ENCODE measurements around the gene SPX.

SPX gene

DNA sequence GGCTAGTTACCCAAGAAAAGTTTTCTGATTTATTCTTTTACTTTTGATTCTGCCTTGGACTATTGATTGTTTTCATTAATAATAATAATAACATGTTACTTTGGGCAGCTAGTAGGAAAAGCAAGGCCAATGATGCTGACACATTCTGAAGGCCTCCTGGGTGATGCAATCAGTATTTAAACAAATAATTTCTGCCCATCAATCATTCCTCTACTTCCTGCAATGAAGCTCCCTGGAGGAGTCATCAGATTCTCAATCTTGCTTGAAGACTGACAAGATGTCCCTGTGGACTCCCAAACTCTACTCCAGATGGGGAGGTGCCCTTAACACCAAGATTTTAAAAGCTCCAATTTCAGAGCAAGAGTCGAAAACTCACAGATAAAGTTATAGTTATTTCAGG is at the start of gene SPX:
Gene SPX (plus strand): TSS at position 244 of the 400 bp plus-strand sequence. CDS start 177 bp downstream, outside the sequence.
- DNase-seq = no peak

- DNase-seq = peak; percentile 40
These were observed 49.1 kb upstream of the SPX start for GRCh38 chr12:21476949-21477348.

DNA sequence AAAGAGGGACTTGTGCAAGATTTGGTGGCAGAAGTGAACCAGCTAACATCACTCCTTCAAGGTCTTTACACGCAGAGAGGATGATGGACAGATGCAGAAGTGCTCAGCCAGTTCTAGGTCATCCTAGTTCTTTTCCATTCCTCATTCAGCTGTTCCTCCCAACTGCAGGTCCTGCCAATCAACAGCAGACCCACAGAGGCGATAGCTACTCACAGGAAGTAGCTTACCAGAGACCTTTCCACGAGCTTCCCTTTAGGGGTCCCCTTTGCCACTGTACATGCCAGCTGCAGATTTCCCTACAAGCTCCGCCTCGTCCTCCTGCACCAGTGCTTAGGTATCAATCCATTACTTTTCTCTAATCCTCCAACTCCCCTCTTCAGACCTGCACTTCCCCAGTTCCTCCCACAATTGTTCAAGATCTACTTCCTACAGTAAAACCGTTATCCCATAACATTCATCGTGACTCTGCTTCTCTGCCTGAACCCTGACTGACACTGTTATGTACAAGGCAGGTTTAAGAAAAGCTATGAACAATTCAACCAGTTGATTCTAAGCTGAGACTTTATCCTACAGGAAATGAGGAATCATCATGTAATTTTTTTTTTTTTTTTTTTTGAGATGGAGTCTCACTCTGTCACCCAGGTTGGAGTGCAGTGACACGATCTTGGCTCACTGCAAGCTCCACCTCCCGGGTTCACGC is 47.2 kb upstream of the SPX start:
- DNase-seq = no peak

DNA sequence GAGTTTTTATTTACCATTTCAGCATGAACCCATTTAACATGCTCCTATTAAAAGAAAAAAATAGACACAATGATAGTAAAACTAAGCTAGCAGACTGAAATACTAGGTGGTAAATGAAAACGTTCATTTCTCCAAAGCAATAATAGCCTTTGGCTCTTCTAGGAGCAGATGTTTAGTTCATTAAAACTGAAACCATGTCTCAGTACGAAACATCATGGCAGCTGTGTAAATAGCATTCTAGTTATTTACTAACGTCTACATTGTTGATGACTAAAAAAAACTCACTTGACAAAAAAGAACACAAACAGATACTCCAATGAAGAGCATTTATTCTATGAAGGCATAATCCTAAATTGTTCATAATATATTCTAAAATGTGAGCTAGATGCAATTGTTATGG is 42.6 kb upstream of the SPX start:
- DNase-seq = no peak

GRCh38 chr12:21485998-21486397 is 40.1 kb upstream of the SPX start:
- DNase-seq = no peak

- no peak for DNase-seq
These were observed 26.3 kb upstream of the SPX start for GRCh38 chr12:21499765-21500164.

- DNase-seq = peak; percentile 9
These were observed 25.3 kb upstream of the SPX start for GRCh38 chr12:21500786-21501257.

- peak; percentile 98 for DNase-seq
These were observed 24.6 kb upstream of the SPX start, which contains the start of the genes GOLT1B and RECQL for GRCh38 chr12:21501258-21502163. Gene GOLT1B, plus strand, starts transcription at chr12:21501789. Its CDS starts 135 bp downstream, at chr12:21501924. Gene RECQL, minus strand, starts transcription at chr12:21501635. Its CDS starts 2,065 bp downstream, at chr12:21499570.

DNA sequence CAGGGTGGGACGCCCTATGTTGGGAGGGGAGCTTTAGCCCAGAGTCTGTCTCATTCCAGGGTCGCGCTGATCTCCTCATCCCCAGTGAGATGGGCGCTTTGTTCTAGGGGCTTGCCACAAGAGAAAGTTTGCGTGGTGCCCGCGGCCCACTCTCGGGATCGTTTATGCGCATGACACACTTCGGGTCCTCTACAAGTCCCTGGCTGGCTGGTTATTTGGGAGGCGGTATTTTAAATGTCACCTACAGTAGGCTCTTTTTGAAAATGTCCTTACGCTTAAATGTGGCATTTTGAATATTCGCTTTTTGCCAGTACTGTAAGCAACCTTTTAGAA is 24.0 kb upstream of the SPX start:
- peak; percentile 36 for DNase-seq

- no peak for DNase-seq
These were observed 23.2 kb upstream of the SPX start for GRCh38 chr12:21502872-21503271.

DNA sequence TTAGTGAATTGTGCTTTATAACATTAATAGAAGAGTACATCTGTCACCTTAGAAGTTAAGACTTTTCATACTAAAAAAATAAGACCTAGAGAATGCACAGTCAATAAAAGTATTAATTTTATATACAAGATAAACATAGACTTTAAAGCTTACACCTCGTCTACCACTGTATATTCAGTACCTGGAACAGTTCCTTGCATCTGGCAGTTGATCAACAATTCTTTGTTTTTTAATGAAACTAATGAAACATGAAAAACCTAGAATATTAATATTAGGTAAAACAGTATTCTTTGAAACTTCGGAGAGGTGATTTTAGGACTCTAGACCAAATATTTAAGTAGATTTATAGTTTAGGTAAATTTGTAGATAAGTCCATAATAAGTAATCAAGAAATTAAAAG is 20.2 kb upstream of the SPX start:
- DNase-seq = no peak

DNA sequence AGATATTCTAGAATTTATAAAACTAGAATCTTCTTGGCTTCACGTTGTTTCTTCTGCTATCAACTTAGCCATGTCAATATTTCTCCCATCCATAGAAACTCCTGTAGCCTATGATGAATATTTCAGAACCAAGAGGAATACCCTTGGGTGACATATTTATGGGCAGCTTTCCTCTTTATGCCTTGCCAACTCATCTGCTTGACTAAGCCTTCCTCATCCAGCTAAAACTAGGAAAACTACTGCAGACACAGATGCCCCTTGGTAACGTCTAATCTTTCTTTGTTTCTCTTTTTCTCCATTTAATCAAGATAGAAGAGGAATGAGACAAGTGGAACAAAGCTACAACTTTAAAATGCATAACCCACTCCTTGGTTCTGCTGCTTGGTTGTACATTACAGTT is 18.2 kb upstream of the SPX start:
- DNase-seq = no peak

DNA sequence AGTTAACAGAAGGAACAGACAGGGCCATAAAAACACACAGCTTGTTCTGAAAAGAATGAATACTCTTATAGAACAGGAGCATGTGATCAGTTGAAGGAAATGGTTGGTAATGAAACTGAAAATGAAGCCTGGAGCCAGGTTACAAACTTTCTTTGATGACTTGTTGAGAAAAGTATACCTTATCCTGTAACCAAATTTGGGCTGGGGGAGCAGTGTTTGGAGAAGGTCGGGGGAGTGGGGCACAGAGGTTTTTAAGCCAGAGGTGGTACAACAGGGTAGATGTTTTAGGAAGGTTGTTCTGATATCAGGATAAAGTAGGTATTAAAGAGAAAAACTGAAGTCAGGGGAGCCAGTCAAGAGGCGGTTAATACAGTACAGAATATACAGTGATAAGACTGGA is 16.3 kb upstream of the SPX start:
- DNase-seq = peak; percentile 47

GRCh38 chr12:21516281-21516680 is 9.8 kb upstream of the SPX start:
- DNase-seq = no peak

DNA sequence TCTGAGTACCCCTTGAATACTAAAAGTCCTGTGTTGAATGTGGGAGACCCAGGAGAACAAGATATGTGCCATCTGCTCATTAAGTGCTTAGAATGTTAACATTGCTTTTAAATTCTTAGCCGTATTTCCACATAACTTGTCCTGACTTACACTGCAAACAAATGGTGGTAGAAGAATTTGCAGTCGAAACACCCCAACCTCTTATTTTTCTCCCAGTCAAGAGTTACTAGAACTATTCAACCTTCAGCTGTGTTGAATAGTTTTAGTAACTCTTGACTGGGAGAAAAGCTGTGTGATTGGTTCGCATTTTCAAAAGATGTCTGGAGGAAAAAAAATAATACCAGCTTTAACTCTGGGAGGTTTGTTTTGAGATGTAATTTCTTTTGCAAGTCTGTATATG is 7.6 kb upstream of the SPX start:
- no peak for DNase-seq

GRCh38 chr12:21521541-21521940 is 4.6 kb upstream of the SPX start:
- no peak for DNase-seq

- no peak for DNase-seq
These were observed 2.9 kb upstream of the SPX start for GRCh38 chr12:21523148-21523547.

- no peak for DNase-seq
These were observed 737 bp downstream of the SPX start for GRCh38 chr12:21526721-21527345.

GRCh38 chr12:21527451-21528180 is 1.5 kb downstream of the SPX start:
- peak; percentile 81 for DNase-seq

GRCh38 chr12:21528953-21529352 is 2.9 kb downstream of the SPX start:
- DNase-seq = no peak

DNA sequence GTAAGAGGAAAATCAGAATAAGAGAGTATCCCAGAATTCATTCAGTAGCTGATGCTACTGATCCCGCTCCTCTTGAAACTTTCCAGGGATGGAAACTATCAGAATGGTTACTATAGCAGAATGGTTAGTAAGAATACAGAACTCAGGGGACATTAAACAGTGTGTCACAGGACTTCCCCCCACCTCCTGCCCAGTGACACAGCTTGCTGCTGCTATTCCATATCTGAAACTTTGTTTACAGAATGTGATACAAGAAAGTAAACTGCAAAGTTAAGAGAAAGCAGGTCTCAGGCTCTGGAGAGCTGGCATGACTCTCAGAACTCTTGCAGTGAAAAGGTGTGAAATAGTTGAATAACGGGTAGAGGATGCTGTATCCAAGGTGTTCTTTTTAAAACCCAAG is 3.4 kb downstream of the SPX start:
- no peak for DNase-seq

DNA sequence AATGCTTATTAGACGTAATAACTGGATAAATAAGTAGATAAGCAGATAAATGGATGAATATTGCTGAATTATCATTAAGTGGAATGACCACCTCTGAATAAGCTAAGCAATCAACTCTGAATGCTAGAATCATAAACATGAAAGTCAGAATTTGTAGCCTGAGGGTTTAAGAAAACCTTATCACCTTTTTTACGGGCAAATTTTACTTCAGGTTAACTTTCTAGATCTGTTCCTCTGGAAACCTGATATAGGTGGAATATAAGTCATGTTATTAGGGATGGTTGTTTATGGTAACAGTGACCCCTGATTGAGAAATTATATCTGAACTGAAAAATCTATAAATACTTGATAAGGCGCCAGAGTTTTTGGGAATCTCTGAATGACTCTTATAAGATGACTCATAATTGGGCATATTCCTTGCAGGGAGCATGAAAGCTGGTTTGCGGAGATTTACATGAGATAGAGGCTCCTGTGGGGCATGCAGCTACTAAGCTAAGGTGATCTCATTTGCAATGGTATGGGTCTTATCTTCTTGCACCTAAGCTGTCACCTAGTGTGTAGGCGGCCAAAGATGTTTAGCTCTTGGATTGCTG is 12.1 kb downstream of the SPX start:
- DNase-seq = no peak

All from activated CD4-positive, alpha-beta T cell treated with anti-CD3 and anti-CD28 coated beads, Interleukin-10, Interleukin-2, amounts not matched to agents 100 ng/mL and 50 ng/mL, durations not matched to agents 16 hours and 8 hours (primary cell).